ENCODE data around the gene TCEAL1. TPM values are rescaled to one million over a fixed set of nuclear protein-coding genes. Genes with fewer than 3 reads are reported as not detected.
"Not testable (repeated sequence)": the region's sequence is repeated elsewhere in the genome, so short reads cannot be mapped to it uniquely, and the experiment has no call there.

The TCEAL1 gene
- polyA plus RNA-seq, 1 donor (not counting 4 experiments of a cell fraction or from before 2014, with no cell fraction given): 21.5 TPM

- Histone ChIP-seq H3K36me3 (ENCODE audit: control insufficient read depth in 2 of 2, extremely low read depth in 1 of 2, insufficient read depth in 2 of 2, low read length in 2 of 2) (no peaks in the 10 kb centered on the region), H4K20me1 (ENCODE audit: control insufficient read depth, extremely low read depth, insufficient read depth, low read length) (no peaks in the 10 kb centered on the region), H3K4me2 (ENCODE audit: control insufficient read depth, extremely low read depth, insufficient read depth, low read depth, low read length) (no peak overlapping the region), H3K9me3 (ENCODE audit: control insufficient read depth, low read depth, low read length) (no peaks in the 10 kb centered on the region), H3K79me2 (ENCODE audit: control insufficient read depth, insufficient read depth, low read length) (no peaks in the 10 kb centered on the region), H3K9ac (ENCODE audit: control insufficient read depth, extremely low read depth, insufficient read depth, low read length) (no peak overlapping the region), H3K27me3 (ENCODE audit: control insufficient read depth, extremely low read depth, insufficient read depth, low read length) (no peaks in the 10 kb centered on the region), H3K27ac (ENCODE audit: control insufficient read depth, insufficient read depth, low read length) (no peak overlapping the region), H3K4me3 (ENCODE audit: control insufficient read depth in 2 of 3, extremely low read depth in 1 of 3, insufficient read depth in 2 of 3, low read depth in 1 of 3, low read length in 3 of 3) (no peak overlapping the region), H2AFZ (ENCODE audit: control insufficient read depth, low read length) (no peak overlapping the region), H3K9me1 (ENCODE audit: control insufficient read depth, extremely low read depth, insufficient read depth, low read length) (no peaks in the 10 kb centered on the region), H3K4me1 (ENCODE audit: control insufficient read depth, extremely low read depth, insufficient read depth, low read length) (peaks cover 22% of the 10 kb centered on the region)
- TF ChIP-seq CTCF (optimal IDR thresholded peaks at IDR 0.05 in 1 of 3, IDR thresholded peaks at IDR 0.05 in 1 of 3, conservative IDR thresholded peaks at IDR 0.05 in 1 of 3; ENCODE audit: extremely low read depth in 1 of 3, insufficient read depth in 2 of 3, low read length in 3 of 3) (no peak), EZH2 (IDR thresholded peaks at IDR 0.05; ENCODE audit: low read length) (no peak)
- dilution Hi-C loops (cut with MboI; ENCODE audit: extremely low pct_ligation_motif_present, low sequenced_read_pairs): no loop called here
- FAIRE-seq: peak; percentile 55
- no peak for DNase-seq (ENCODE audit: low read depth, low spot score)
These were observed 6.7 kb downstream of the TCEAL1 start for GRCh38 chrX:103635436-103635835.

- no peak for DNase-seq (ENCODE audit: low read depth, low spot score)
These were observed 9.0 kb downstream of the TCEAL1 start for GRCh38 chrX:103637604-103638338.

GRCh38 chrX:103638479-103639346, 9.9 kb downstream of the TCEAL1 start:
- dilution Hi-C loops (cut with MboI; ENCODE audit: extremely low pct_ligation_motif_present, low sequenced_read_pairs): not testable (repeated sequence)

More at GRCh38 chrX:103637604-103638338, 9.0 kb downstream of the TCEAL1 start:
- Histone ChIP-seq H3K4me3 (ENCODE audit: control insufficient read depth in 2 of 3, extremely low read depth in 1 of 3, insufficient read depth in 2 of 3, low read depth in 1 of 3, low read length in 3 of 3) (no peak overlapping the region), H3K27me3 (ENCODE audit: control insufficient read depth, extremely low read depth, insufficient read depth, low read length) (no peaks in the 10 kb centered on the region), H3K9me1 (ENCODE audit: control insufficient read depth, extremely low read depth, insufficient read depth, low read length) (no peaks in the 10 kb centered on the region), H2AFZ (ENCODE audit: control insufficient read depth, low read length) (no peak overlapping the region), H3K36me3 (ENCODE audit: control insufficient read depth in 2 of 2, extremely low read depth in 1 of 2, insufficient read depth in 2 of 2, low read length in 2 of 2) (no peaks in the 10 kb centered on the region), H3K4me2 (ENCODE audit: control insufficient read depth, extremely low read depth, insufficient read depth, low read depth, low read length) (peak overlapping the region; percentile 33), H3K79me2 (ENCODE audit: control insufficient read depth, insufficient read depth, low read length) (no peaks in the 10 kb centered on the region), H3K27ac (ENCODE audit: control insufficient read depth, insufficient read depth, low read length) (peak overlapping the region; percentile 64), H3K4me1 (ENCODE audit: control insufficient read depth, extremely low read depth, insufficient read depth, low read length) (peaks cover 22% of the 10 kb centered on the region), H4K20me1 (ENCODE audit: control insufficient read depth, extremely low read depth, insufficient read depth, low read length) (no peaks in the 10 kb centered on the region), H3K9me3 (ENCODE audit: control insufficient read depth, low read depth, low read length) (no peaks in the 10 kb centered on the region), H3K9ac (ENCODE audit: control insufficient read depth, extremely low read depth, insufficient read depth, low read length) (no peak overlapping the region)
- TF ChIP-seq CTCF (optimal IDR thresholded peaks at IDR 0.05 in 1 of 3, IDR thresholded peaks at IDR 0.05 in 1 of 3, conservative IDR thresholded peaks at IDR 0.05 in 1 of 3; ENCODE audit: extremely low read depth in 1 of 3, insufficient read depth in 2 of 3, low read length in 3 of 3) (no peak), EZH2 (IDR thresholded peaks at IDR 0.05; ENCODE audit: low read length) (no peak)
- peak; percentile 65 for FAIRE-seq
- dilution Hi-C loops (cut with MboI; ENCODE audit: extremely low pct_ligation_motif_present, low sequenced_read_pairs): no loop called here

More at GRCh38 chrX:103638479-103639346, 9.9 kb downstream of the TCEAL1 start:
- not testable (repeated sequence) for DNase-seq (ENCODE audit: low read depth, low spot score); H3K36me3 ChIP-seq (ENCODE audit: control insufficient read depth in 2 of 2, extremely low read depth in 1 of 2, insufficient read depth in 2 of 2, low read length in 2 of 2); H3K9me3 ChIP-seq (ENCODE audit: control insufficient read depth, low read depth, low read length); H3K79me2 ChIP-seq (ENCODE audit: control insufficient read depth, insufficient read depth, low read length); H3K4me3 ChIP-seq (ENCODE audit: control insufficient read depth in 2 of 3, extremely low read depth in 1 of 3, insufficient read depth in 2 of 3, low read depth in 1 of 3, low read length in 3 of 3); H4K20me1 ChIP-seq (ENCODE audit: control insufficient read depth, extremely low read depth, insufficient read depth, low read length); H3K9me1 ChIP-seq (ENCODE audit: control insufficient read depth, extremely low read depth, insufficient read depth, low read length); H2AFZ ChIP-seq (ENCODE audit: control insufficient read depth, low read length); H3K27me3 ChIP-seq (ENCODE audit: control insufficient read depth, extremely low read depth, insufficient read depth, low read length); H3K4me2 ChIP-seq (ENCODE audit: control insufficient read depth, extremely low read depth, insufficient read depth, low read depth, low read length)
- Histone ChIP-seq H3K9ac (ENCODE audit: control insufficient read depth, extremely low read depth, insufficient read depth, low read length) (peak overlapping the region; percentile 28), H3K4me1 (ENCODE audit: control insufficient read depth, extremely low read depth, insufficient read depth, low read length) (peaks cover 22% of the 10 kb centered on the region), H3K27ac (ENCODE audit: control insufficient read depth, insufficient read depth, low read length) (peak overlapping the region; percentile 64)
- FAIRE-seq: peak; percentile 93

Measured in keratinocyte (primary cell).